Naive thymus-derived CD4-positive, alpha-beta T cell (primary cell): ENCODE data around the gene FNDC10. TPM values are rescaled to one million over a fixed set of nuclear protein-coding genes. Genes with fewer than 3 reads are reported as not detected.

Source experiments
- ATAC-seq: fragments of 150-1000 bp; cut with Tn5 transposase; 2 replicates; pipeline ENCODE4 v1.10.0; 2021; ENCODE audit warnings: mild to moderate bottlenecking, moderate library complexity
- CTCF ChIA-PET: fragments of 350-600 bp; sonication (Branson Sonifier 250); formaldehyde crosslinking; loops from one replicate; lab custom pipeline; 2021; ENCODE audit warnings: antibody characterized with exemption; lab: Charles Lee
- POLR2A ChIA-PET: fragments of 350-600 bp; sonication (Branson Sonifier 250); formaldehyde crosslinking; loops from one replicate; lab custom pipeline; 2021; ENCODE audit warnings: antibody characterized with exemption, inconsistent platforms; lab: Charles Lee
- DNase-seq, 9 donors: peaks; one replicate each; pipeline versions ENCODE4 v3.0.0 to v3.0.0-alpha.2; 2020 to 2022; ENCODE audit warnings: mixed read lengths in 1 of 9
- H3K27ac ChIP-seq: one replicate; pipeline ENCODE4 v1.7.0; 2013; ENCODE audit warnings: mild to moderate bottlenecking, low read depth, low read length, moderate library complexity
- H3K27me3 ChIP-seq, 2 donors: one replicate each; pipeline ENCODE4 v1.7.0; 2013; ENCODE audit warnings: low read length in 2 of 2, mild to moderate bottlenecking in 2 of 2, moderate library complexity in 2 of 2; ENCODE audit not compliant: control insufficient read depth in 2 of 2, insufficient read depth in 2 of 2
- H3K36me3 ChIP-seq, 3 experiments: 1 replicate in 2 of 3; 2 replicates in 1 of 3; pipeline ENCODE4 v1.7.0; 2013; ENCODE audit warnings: low read length in 3 of 3, mild to moderate bottlenecking in 3 of 3, moderate library complexity in 1 of 3; ENCODE audit not compliant: insufficient read depth in 3 of 3, control insufficient read depth in 2 of 3
- H3K4me1 ChIP-seq, 2 donors: one replicate each; pipeline ENCODE4 v1.7.0; 2013; ENCODE audit warnings: low read length in 2 of 2, mild to moderate bottlenecking in 2 of 2, moderate library complexity in 1 of 2; ENCODE audit not compliant: control insufficient read depth in 2 of 2, insufficient read depth in 2 of 2
- H3K4me3 ChIP-seq: 2 replicates; pipeline ENCODE4 v1.7.0; 2013; ENCODE audit warnings: mild to moderate bottlenecking, low read length
- H3K9me3 ChIP-seq, 3 experiments: 1 replicate in 2 of 3; 2 replicates in 1 of 3; pipeline ENCODE4 v1.7.0; 2013; ENCODE audit warnings: low read length in 3 of 3; ENCODE audit not compliant: control insufficient read depth in 2 of 3
- H3K27ac Mint-ChIP-seq, 9 donors: one replicate each; pipeline ENCODE4 v1.8.0; 2020 to 2022; ENCODE audit warnings: mixed read lengths in 9 of 9, mild to moderate bottlenecking in 8 of 9, moderate library complexity in 5 of 9, inconsistent platforms in 2 of 9
- H3K27me3 Mint-ChIP-seq, 5 donors: one replicate each; pipeline ENCODE4 v1.8.0; 2021 to 2022; ENCODE audit warnings: mixed read lengths in 5 of 5, mild to moderate bottlenecking in 1 of 5
- H3K36me3 Mint-ChIP-seq, 5 donors: one replicate each; pipeline ENCODE4 v1.8.0; 2020 to 2022; ENCODE audit warnings: mixed read lengths in 5 of 5, mild to moderate bottlenecking in 3 of 5, inconsistent platforms in 1 of 5
- H3K4me1 Mint-ChIP-seq, 7 donors: one replicate each; pipeline ENCODE4 v1.8.0; 2020 to 2022; ENCODE audit warnings: mixed read lengths in 7 of 7, mild to moderate bottlenecking in 3 of 7, inconsistent platforms in 1 of 7
- H3K4me3 Mint-ChIP-seq, 10 donors: one replicate each; pipeline ENCODE4 v1.8.0; 2020 to 2022; ENCODE audit warnings: mild to moderate bottlenecking in 10 of 10, mixed read lengths in 10 of 10, moderate library complexity in 6 of 10, inconsistent platforms in 2 of 10
- H3K9me3 Mint-ChIP-seq, 11 donors: one replicate each; pipeline ENCODE4 v1.8.0; 2020 to 2022; ENCODE audit warnings: mixed read lengths in 11 of 11, mild to moderate bottlenecking in 4 of 11, inconsistent platforms in 1 of 11, moderate library complexity in 1 of 11
- intact Hi-C, 2 donors: fragments of 100-400 bp; cut with micrococcal nuclease; formaldehyde crosslinking; loops; one replicate each; pipeline ENCODE4 v1.15.1; 2023
- polyA plus RNA-seq, 2 donors: library from polyadenylated mRNA; unstranded; fragments of 300-500 nt; fragmentation: Illumina TruSeq; gene quantifications; one replicate each; pipeline ENCODE4 v1.2.3, GENCODE V29; 2021
- total RNA-seq, 6 experiments: library from RNA in 5 of 6; stranded (reverse) in 5 of 6; gene quantifications; 1 replicate in 5 of 6; 2 replicates in 1 of 6; pipeline ENCODE4 v1.2.3 and lab custom pipeline; 2021 to 2026

The FNDC10 gene
- total and polyA plus RNA-seq, 7 experiments from 2014 or later, result 1.3 to 10.7 (median 3.2) TPM

DNA sequence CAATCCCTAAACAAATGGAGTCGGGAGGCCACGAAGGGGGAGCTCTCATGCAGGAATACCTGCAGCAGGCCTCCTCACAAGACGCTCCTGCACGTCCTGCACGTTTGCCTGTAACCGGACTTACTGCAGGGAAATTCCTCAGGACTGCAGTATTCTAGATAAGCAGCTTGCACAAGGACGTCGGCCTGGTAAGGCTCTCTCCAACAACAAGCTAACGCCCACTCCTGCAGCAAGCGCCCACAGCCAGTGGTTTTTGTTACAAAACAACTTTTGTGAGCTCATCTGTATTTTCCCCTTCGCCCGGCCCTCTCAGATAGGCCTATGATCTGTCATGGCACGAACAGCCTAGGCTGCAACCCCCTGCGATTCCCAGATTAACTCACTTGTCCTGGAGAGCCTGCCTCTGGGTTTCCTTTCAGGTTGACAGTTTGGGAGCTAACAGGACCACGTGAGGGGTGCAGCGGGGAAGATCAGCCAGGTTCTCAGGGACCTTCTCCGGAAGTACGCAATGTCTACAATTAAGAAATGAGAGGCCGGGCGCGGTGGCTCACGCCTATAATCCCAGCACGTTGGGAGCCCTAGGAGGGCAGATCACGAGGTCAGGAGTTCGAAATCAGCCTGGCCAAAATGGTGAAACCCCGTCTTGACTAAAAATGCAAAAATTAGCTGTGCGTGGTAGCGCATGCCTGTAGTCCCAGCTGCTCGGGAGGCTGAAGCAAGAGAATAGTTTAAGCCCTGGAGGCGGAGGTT, 14.4 kb upstream of the FNDC10 start:
- peaks cover 0 to 4% (median 0%) of the 10 kb centered on the region in 5 donors for H3K36me3 Mint-ChIP-seq
- ChIA-PET POLR2A (interaction anchor here (0.6 to 4.1 kb wide), 22 partner anchors 7 to 364 kb away, joined by 3 to 86 read pairs (median 5); partner anchors contain the start of genes ATAD3A, CCNL2, MMP23B and MRPL20), CTCF (interaction anchor here (0.6 to 1.2 kb wide), 5 partner anchors 15 to 43 kb away, joined by 3 to 5 read pairs (median 4); partner anchors contain the start of gene MMP23B)
- peaks cover 0 to 7% (median 0%) of the 10 kb centered on the region in 11 donors for H3K9me3 Mint-ChIP-seq
- Histone ChIP-seq H3K4me1 (peaks cover 15 to 21% of the 10 kb centered on the region in 2 donors), H3K4me3 (peak overlapping the region; percentile 74), H3K9me3 (no peaks in the 10 kb centered on the region), H3K27me3 (no peaks in the 10 kb centered on the region), H3K27ac (peak overlapping the region; percentile 100), H3K36me3 (peaks cover 0 to 3% (median 0%) of the 10 kb centered on the region in 3 experiments)
- no peaks in the 10 kb centered on the region for H3K27me3 Mint-ChIP-seq
- ATAC-seq (peak; percentile 25), DNase-seq (peak in 8 of 9 donors; percentile 60 to 80 (median 70))
- peak overlapping the region; percentile 93 to 99 (median 96) for H3K4me3 Mint-ChIP-seq
- peak overlapping the region; percentile 94 to 100 (median 99) for H3K27ac Mint-ChIP-seq
- H3K4me1 Mint-ChIP-seq, result peaks cover 17 to 36% (median 32%) of the 10 kb centered on the region in 7 donors
- intact Hi-C loops, result loop anchor here (2.0 to 10.0 kb wide), 6 partner anchors 14 to 500 kb away; partner anchors contain the start of genes ATAD3A (in 1 of the 2), ATAD3B (in 1 of the 2), C1orf159 (in 1 of the 2) and MRPL20 (in 1 of the 2)

DNA sequence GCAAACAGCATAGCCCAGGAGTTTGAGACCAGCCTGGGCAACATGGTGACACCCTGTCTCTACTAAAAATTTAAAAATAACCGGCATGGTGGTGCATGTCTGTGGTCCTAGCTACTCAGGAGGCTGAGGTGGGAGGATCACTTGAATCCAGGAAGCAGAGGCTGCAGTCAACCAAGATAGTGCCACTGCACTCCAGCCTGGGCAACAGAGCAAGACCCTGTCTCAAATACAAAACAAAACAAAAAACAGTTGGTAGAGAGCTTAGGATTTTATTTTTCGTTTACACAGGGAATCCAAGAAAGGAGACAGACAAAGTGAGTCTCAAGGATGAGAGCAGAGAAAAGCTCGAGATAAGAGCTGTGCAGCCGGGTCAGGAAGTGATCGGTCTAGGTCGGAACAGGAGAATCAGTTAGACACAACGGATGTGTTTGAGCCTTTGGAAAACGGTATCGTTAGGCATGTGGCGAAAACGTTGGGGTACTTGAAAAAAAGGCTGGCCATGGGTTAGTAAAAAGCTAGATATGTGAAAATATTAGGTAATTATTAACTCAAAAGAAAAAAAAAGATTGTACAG, 13.7 kb upstream of the FNDC10 start:
- intact Hi-C loops, result loop anchor here (2.0 to 10.0 kb wide), 6 partner anchors 15 to 499 kb away; partner anchors contain the start of genes ATAD3A (in 1 of the 2), ATAD3B (in 1 of the 2), C1orf159 (in 1 of the 2) and MRPL20 (in 1 of the 2)
- Mint-ChIP-seq H3K9me3 (peaks cover 0 to 7% (median 0%) of the 10 kb centered on the region in 11 donors), H3K27me3 (no peaks in the 10 kb centered on the region), H3K27ac (peak overlapping the region; percentile 94 to 100 (median 99)), H3K36me3 (peaks cover 0 to 4% (median 0%) of the 10 kb centered on the region in 5 donors), H3K4me3 (peak overlapping the region; percentile 93 to 99 (median 96)), H3K4me1 (peaks cover 17 to 36% (median 32%) of the 10 kb centered on the region in 7 donors)
- CTCF ChIA-PET, result interaction anchor here (0.7 to 1.2 kb wide), 3 partner anchors 16 to 40 kb away, joined by 3 to 4 read pairs (median 4); no protein-coding TSS in a partner anchor
- Histone ChIP-seq H3K36me3 (peaks cover 0 to 3% (median 0%) of the 10 kb centered on the region in 3 experiments), H3K4me1 (peaks cover 15 to 21% of the 10 kb centered on the region in 2 donors), H3K27ac (peak overlapping the region; percentile 100), H3K9me3 (no peaks in the 10 kb centered on the region), H3K4me3 (peak overlapping the region; percentile 74), H3K27me3 (no peaks in the 10 kb centered on the region)
- DNase-seq (no peak), ATAC-seq (no peak)
- POLR2A ChIA-PET, result interaction anchor here (0.6 to 4.1 kb wide), 19 partner anchors 9 to 363 kb away, joined by 3 to 86 read pairs (median 5); partner anchors contain the start of genes ATAD3A, CCNL2, MMP23B and MRPL20

DNA sequence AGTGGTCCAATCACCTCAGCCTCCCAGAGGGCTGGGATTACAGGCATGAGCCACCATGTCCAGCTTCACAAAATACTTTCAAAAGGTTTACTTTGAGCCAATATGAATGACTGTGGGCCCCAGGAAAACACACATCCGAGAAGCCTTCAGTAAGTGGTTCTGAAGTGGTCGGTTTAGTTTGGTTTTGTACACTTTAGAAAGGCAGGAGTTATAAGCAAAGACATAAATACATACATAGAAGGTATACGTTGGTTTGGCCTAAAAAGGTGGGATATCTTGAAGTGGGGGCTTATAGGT, 12.1 kb upstream of the FNDC10 start:
- POLR2A ChIA-PET, result interaction anchor here (0.7 to 2.0 kb wide), 2 partner anchors 17 to 107 kb away, joined by 3 to 9 read pairs; no protein-coding TSS in a partner anchor

DNA sequence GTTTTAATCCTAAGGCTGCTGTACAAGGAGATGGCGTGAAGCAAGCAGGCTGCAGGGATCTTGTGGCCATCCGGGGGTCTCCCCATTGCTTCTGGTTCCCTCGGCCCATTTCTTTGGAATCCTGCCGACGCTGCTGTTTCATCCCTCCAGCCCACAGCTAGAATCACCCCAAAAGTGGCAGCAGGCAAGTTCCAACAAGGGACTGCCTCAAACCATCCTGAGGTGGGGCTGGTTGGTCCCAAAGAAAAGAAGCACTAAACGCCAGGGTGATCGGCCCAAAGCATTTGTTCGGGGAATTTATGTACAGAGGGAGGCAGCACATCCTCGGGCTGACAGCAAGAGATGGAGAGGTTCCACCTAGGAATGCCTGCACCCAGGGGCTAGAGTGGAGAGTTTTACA, 10.9 kb upstream of the FNDC10 start:
- H3K27ac ChIP-seq, result no peak overlapping the region
- peaks cover 13 to 19% of the 10 kb centered on the region in 2 donors for H3K4me1 ChIP-seq
- Mint-ChIP-seq H3K36me3 (peaks cover 0 to 4% (median 0%) of the 10 kb centered on the region in 5 donors), H3K27ac (peak overlapping the region in 4 of 9 donors; percentile 26 to 79 (median 36)), H3K9me3 (peaks cover 0 to 7% (median 0%) of the 10 kb centered on the region in 11 donors), H3K27me3 (no peaks in the 10 kb centered on the region), H3K4me3 (peak overlapping the region in 1 of 10 donors; percentile 65), H3K4me1 (peaks cover 20 to 38% (median 35%) of the 10 kb centered on the region in 7 donors)
- intact Hi-C loops, result loop anchor here in 1 of 2 donors (10.0 kb wide), 2 partner anchors 206 to 496 kb away; partner anchors contain the start of genes C1orf159 and MRPL20
- H3K36me3 ChIP-seq, result peaks cover 0 to 3% (median 0%) of the 10 kb centered on the region in 3 experiments
- ChIA-PET POLR2A (interaction anchor here (0.7 kb wide), 1 partner anchor 205 kb away, joined by 4 read pairs; no protein-coding TSS in a partner anchor), CTCF (no interaction called here)
- ATAC-seq (no peak), DNase-seq (no peak)
- H3K27me3 ChIP-seq, result no peaks in the 10 kb centered on the region
- H3K4me3 ChIP-seq, result no peak overlapping the region
- H3K9me3 ChIP-seq, result no peaks in the 10 kb centered on the region

More for the DNA sequence above, 12.1 kb upstream of the FNDC10 start:
- H3K9me3 ChIP-seq, result no peaks in the 10 kb centered on the region
- peaks cover 0 to 4% (median 0%) of the 10 kb centered on the region in 5 donors for H3K36me3 Mint-ChIP-seq
- peaks cover 0 to 3% (median 0%) of the 10 kb centered on the region in 3 experiments for H3K36me3 ChIP-seq
- H3K4me3 ChIP-seq, result no peak overlapping the region
- peaks cover 21% of the 10 kb centered on the region in 2 donors for H3K4me1 ChIP-seq
- intact Hi-C loops, result loop anchor here in 1 of 2 donors (10.0 kb wide), 2 partner anchors 207 to 497 kb away; partner anchors contain the start of genes C1orf159 and MRPL20
- H3K4me1 Mint-ChIP-seq, result peaks cover 17 to 38% (median 33%) of the 10 kb centered on the region in 7 donors
- no peak for DNase-seq
- CTCF ChIA-PET, result interaction anchor here (0.7 kb wide), 1 partner anchor 220 kb away, joined by 3 read pairs; no protein-coding TSS in a partner anchor
- no peaks in the 10 kb centered on the region for H3K27me3 ChIP-seq
- H3K27ac ChIP-seq, result no peak overlapping the region
- ATAC-seq, result no peak
- peak overlapping the region in 8 of 9 donors; percentile 34 to 87 (median 62) for H3K27ac Mint-ChIP-seq
- peaks cover 0 to 7% (median 0%) of the 10 kb centered on the region in 11 donors for H3K9me3 Mint-ChIP-seq
- peak overlapping the region; percentile 2 to 77 (median 30) for H3K4me3 Mint-ChIP-seq
- no peaks in the 10 kb centered on the region for H3K27me3 Mint-ChIP-seq

DNA sequence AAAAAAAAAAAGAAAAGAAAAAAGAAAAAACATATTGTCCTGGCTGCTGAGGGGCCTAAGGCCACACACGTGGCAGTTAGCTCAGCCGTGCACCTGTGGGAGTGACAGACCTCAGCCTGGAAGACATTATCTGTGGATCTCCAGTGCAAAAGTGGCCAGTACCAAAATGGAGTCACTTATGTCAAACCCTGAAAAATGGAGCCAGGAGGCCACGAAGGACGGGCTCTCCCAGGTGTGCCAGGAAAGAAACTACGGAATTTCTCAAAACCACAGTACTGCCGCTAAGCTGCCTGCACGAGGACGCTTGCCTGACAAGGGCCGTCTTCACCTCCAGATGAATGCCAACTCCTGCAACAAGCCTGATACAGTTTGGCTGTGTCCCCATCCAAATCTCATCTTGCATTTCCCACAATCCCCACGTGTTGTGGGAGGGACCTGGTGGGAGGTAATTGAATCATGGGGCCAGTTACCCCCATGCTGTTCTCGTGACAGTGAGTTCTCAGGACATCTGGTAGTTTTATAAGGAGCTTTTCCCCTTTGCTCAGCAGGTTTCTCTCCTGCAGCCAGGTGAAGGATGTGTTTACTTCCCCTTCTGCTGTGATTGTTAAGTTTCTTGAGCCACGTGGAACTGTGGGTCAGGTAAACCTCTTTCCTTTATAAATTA, 10.0 kb upstream of the FNDC10 start:
- CTCF ChIA-PET, result no interaction called here
- no peaks in the 10 kb centered on the region for H3K27me3 ChIP-seq
- no peak overlapping the region for H3K4me3 ChIP-seq
- POLR2A ChIA-PET, result interaction anchor here (0.8 kb wide), 1 partner anchor 381 kb away, joined by 3 read pairs; no protein-coding TSS in a partner anchor
- peaks cover 0 to 4% (median 0%) of the 10 kb centered on the region in 5 donors for H3K36me3 Mint-ChIP-seq
- H3K9me3 Mint-ChIP-seq, result peaks cover 0 to 4% (median 0%) of the 10 kb centered on the region in 11 donors
- no peak for ATAC-seq
- no peaks in the 10 kb centered on the region for H3K9me3 ChIP-seq
- peaks cover 20 to 40% (median 34%) of the 10 kb centered on the region in 7 donors for H3K4me1 Mint-ChIP-seq
- peaks cover 13 to 19% of the 10 kb centered on the region in 2 donors for H3K4me1 ChIP-seq
- no peak overlapping the region for H3K27ac ChIP-seq
- peak overlapping the region in 1 of 9 donors; percentile 66 for H3K27ac Mint-ChIP-seq
- intact Hi-C loops, result loop anchor here in 1 of 2 donors (10.0 kb wide), 2 partner anchors 205 to 495 kb away; partner anchors contain the start of genes C1orf159 and MRPL20
- no peak overlapping the region for H3K4me3 Mint-ChIP-seq
- no peaks in the 10 kb centered on the region for H3K27me3 Mint-ChIP-seq
- DNase-seq, result no peak
- H3K36me3 ChIP-seq, result no peaks in the 10 kb centered on the region
